GM12872 (cell line): ENCODE results near the gene KLHL17.
A peak's percentile ranks its signal among the peaks of the same experiment; 100 is the strongest.

Source experiments
- CTCF ChIP-seq: IDR thresholded peaks from 3 replicates; pipeline ENCODE4 v1.5.1; 2011; ENCODE audit warnings: low read depth, mild to moderate bottlenecking, low read length, moderate library complexity; ENCODE audit not compliant: insufficient read depth

The KLHL17 gene

GRCh38 chr1:919271-919872 is 41.0 kb upstream of the KLHL17 start:
- TF ChIP-seq CTCF = no peak

GRCh38 chr1:920010-920409 is 40.4 kb upstream of the KLHL17 start:
- TF ChIP-seq CTCF = no peak

GRCh38 chr1:920521-920920 is 39.9 kb upstream of the KLHL17 start:
- no peak for TF ChIP-seq CTCF

- TF ChIP-seq CTCF = peak; percentile 14; the same call in 1 of the 3 replicates
Observed at GRCh38 chr1:921011-921837, 39.2 kb upstream of the KLHL17 start.

GRCh38 chr1:923131-923990 is 37.0 kb upstream of the KLHL17 start, which contains the start of gene SAMD11:
SAMD11 (plus strand) TSS chr1:923923; CDS start chr1:924432, 509 bp downstream.
- no peak for TF ChIP-seq CTCF

GRCh38 chr1:923991-924655 is 36.3 kb upstream of the KLHL17 start:
- TF ChIP-seq CTCF = no peak
